ENCODE data around the gene FAM98B.

The FAM98B gene

DNA sequence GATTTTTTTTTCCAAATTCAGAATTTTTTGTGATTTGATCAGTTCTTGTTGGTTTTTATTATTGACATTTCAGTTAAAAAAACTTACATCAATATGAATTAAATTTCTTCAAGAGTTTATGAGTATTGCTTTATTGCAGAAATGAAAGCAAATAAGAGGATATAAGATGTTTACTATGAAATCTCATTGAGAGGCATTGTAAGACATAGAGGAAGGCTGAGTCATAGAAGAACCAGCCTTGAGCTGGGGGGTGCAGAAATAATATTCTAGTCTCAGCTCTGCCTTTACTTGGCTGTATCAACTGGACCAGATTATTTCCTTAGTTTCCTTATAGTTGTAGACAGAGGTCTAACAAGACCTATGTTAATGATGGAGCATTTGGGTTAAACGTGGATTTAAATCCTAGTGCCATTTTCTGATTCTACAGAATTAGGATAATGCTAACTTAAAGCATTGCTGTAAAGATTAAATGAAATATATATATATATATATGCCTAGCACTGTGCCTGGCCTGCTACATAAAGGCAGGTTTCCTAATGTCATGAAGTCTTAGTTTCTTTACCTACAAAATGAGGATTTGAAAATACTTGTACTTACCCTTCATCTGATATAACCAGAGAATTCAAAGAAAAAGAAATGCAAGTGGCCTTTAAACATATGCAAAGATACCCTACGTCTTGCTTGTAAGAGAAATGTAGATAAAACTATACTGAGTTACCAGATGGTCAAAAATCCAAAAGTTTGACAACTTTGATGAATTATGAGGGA is 7.3 kb downstream of the FAM98B start:
- no peak for DNase-seq

DNA sequence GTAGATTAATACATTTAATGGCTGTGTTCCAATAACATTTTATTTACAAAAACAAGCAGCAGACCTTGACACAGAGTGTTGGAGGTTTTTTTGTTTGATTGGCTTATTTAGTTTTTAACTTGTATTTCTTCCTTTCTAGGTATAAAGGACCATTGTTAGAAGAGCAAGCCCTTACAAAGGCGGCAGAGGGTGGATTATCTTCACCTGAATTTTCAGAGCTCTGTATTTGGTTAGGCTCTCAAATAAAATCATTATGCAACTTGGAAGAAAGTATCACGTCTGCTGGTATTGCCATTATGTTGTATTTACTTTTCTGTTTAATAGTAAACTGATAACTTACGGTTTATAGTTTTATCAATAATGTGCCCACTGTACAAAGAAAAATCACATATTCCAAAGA is 10.0 kb downstream of the FAM98B start:
- DNase-seq = no peak

DNA sequence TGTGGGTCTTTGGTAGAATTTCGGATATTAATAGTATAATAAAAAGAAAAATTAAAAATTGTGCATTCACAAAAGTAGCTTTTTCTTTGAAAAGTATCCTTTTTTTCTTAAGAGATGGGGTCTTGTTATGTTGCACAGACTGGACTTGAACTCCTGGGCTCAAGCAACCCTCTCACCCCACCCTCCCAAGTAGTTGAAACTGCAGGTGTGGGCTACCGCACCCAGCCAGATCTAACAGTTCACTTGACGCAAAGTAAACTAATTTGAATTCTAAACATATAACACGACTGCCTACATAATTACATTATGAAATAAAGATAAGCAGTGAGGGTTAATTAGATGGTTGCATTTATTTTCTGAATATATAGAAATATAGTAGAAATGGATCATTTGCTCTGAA is 10.7 kb downstream of the FAM98B start:
- no peak for DNase-seq

DNA sequence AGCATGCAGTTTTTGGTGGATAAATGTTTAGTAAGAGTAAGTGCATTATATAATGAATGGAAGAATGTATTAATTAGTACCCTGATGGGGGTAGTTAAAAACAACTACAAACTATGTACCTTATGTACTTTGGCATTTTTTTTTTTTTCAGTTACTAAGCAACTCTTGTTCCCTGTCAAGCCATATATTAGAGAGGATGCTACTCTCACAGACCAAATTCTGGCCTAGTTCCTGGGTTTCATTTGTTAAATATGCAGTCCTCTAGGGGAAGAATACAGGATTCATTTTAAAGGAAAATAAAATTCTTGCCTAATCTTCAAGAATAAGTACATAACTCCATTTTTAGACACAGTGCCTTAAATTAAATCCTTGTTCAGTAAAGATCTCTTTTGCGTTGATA is 16.9 kb downstream of the FAM98B start:
- DNase-seq = no peak

DNA sequence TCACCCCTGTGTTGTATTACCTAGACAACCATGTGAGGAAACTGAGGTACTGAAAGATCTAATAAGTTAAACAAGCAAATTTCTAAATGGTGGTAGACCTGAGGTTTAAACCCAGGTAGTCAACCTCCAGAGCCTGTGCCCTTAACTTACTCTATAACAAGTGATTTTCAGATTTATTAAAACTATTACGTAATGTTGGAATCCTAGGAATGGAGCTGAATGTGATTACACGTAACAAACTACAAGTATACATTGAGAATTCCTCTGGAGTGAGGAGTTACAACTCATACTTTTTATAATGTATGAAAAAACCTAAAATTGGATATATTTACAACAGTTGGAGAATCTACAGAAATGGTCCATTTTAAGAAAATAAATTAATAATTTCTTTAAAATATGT is 18.0 kb downstream of the FAM98B start:
- DNase-seq = no peak

DNA sequence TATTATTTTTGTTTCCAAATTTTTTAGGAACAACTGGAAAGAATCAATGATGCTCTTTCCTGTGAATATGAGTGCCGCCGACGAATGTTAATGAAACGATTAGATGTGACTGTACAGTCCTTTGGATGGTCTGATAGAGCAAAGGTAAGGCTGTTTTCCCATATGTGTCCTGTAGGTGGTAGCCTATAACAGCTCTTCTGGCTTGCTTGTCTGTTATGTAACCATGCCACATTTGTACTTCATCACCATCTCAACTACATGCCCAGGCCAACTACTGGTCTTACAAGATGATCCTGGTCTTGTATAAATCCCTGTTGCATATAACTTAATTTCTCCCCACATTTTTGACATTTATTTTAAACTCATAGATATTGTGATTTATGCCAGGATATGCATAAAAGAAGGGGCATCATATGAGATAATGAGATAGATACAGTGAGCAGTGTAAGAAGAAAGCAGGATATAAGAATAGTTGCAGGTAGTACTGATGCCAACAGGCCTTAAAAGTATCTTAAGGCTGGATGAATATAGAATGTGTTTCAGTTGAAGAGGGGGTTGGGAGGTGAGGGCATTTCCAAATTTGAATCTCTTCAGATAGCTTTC is 20.3 kb downstream of the FAM98B start:
- no peak for DNase-seq

DNA sequence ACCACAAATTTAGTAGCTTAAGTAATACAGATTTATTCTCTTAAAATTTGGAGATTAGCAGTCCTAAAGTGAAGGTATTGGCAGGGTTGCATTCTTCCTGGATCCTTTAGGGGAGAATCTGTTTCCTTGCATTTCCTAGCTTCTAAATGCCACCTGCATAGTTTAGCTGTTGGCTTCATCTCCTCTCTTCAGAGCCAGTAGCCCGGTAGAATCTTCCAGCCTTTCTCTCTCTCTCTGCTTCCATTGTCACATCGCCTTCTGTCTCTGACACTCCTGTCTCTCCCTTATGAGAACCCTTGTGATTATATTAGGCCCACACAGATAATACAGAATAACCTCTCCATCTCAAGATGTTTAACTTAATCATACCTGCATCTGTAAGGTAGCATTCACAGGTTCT is 21.4 kb downstream of the FAM98B start:
- no peak for DNase-seq

DNA sequence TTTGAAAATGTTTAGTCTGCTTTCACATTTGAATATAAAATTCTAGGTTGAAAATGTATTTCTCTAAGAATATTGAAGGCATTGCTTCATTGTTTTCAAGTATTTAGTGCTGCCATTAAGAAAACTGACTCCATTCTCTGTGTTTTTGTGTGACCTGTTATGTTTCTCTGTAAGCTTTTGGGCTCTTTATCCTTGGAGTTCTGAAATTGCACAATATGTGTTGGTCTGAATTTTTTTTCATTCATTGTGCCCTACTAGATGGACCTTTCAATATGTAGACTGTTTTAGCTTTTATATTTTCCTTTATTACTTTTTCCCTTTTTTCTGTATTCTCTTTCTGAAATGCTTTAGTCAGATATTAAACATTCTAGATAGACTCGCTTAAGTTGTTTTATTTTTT is 22.2 kb downstream of the FAM98B start:
- no peak for DNase-seq

DNA sequence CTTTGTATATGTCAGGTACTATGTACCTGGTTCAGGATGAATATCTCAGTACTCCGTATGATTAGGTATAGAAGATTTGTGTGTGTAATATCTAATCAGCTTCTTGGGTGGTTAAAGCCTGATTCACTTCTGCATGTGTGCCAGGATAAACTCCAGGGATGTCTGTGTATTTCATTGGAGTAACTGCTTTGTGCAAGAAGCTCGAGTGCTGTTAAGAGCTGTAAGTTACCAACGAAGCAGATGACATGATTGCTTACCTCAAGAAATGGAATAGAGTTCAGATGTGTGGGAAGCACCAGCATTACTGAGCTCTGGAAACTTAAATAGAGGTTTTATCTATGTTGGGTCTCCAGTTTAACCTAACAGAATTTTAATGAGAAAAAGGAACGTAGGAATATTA is 23.7 kb downstream of the FAM98B start:
- no peak for DNase-seq

DNA sequence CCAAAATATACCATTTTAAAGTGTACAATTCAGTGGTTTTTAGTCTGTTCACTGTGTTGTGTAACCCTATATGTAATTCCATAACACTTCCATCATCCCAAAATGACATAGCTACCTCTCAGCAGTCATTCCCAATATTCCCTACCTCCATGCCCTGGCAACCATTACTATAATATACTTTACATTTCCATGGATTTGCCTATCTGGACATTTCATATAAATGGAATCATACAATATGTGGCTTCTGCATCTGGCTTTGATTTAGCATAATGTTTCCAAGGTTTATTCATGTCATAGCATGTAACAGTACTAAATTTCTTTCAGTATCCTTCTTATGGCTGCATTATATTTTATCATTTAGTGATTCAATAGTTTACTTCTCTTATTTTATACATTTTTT is 25.3 kb downstream of the FAM98B start:
- no peak for DNase-seq

DNA sequence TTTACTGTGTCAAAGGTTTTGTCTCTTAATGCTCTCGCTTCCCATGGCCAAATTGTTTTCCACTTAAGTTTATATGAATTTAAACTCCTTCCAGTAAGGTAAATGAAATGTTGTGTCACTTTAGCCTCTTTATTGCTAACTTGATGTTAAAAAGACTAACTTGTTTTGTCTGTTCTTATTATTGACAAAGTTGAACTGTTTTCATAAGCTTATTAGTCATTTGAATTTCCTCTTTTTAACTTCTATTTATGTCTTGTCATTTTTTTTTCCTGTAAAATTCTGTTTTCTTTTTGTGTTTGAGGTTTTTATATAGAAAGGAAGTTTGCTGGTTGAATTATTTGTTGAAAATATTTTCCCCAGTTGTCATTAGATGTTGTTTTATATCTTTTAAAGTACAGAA is 25.8 kb downstream of the FAM98B start:
- DNase-seq = no peak

DNA sequence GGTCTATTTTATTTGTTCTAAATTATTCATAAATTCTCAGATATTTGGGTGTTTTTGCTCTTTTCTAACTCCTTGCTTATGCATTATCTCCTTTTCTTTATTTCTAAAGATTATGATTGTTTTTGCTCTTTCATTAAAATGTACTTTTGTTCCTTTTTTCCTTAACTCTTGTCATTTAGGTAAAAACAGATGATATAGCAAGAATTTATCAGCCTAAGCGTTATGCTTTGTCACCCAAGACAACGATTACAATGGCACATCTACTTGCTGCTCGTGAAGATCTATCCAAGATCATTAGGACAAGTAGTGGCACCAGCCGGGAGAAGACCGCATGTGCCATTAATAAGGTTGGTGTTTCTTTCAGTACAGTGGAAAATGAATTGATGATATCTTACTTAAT is 27.2 kb downstream of the FAM98B start:
- DNase-seq = no peak

DNA sequence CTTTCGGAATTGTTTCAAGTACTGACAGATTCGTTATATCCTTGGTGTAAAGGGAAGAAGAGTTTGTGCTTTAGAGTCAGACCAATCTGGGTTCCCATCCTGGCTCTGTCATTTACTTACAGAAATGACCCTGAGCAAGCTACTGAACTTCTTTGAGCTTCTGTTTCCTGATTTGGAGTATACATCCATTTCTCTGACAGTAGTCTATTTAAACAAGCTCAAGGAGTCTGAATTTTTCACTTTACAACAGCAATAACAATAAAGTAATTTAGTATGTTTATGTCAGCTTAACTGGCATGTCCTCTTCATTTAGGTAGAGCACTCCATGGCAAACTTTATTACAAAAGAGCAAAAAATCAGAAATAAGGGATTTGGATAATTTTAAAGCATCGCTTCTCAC is 27.8 kb downstream of the FAM98B start:
- no peak for DNase-seq

DNA sequence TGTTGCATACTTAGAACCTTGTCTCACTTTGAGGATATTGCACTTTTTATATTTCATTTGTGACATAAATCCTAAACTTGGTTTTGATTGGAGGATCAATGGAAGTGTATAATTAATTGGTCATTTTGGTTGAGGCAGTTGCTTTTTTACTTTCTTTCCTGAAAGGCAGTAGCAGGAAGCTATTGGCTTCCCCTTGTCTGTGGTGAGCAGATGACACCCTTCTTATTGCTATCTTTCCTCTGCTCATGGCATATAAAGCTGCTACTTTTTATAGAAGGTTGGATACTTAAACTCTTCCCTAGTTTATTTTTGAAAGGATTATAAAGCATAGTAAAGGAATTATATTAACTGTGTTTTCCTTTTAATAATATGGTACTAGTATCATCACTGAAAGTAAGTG is 28.6 kb downstream of the FAM98B start:
- no peak for DNase-seq

DNA sequence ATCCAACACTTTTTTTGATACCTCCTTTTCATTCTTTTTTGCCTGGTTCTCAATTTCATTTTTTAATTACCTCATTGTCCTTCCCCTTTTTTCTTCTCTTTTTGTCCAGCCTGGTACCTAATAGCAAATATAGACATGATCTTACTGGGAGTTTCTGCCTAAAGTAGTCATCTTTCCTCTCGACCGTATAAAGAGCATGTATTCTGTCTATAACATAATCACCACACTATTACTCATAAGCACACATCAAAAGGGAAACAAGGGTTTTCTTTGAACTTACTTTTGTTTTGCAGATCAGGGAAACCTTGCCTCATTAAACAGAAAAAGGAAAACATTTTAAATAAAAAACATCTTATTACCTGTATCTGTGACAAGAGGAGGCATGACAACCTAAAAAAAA is 33.0 kb downstream of the FAM98B start:
- DNase-seq = no peak

DNA sequence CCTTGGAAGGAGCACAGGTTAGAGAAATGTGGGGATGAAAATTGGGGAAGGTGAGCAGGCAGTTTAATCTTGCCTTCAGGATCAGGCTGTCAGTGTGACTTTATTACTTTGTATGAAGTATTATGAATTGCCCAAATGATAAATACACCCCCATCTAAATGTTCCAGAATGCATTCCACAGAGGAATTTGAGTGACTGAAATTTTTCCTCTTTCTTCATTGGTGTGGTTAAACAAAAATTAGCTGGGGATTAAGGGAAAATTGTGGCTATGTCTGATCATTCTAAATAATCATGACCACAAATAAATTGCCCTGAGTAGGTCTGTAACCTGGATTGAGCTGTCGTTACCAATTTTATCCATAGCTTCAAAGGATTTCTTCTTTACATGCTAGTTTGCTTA is 33.5 kb downstream of the FAM98B start:
- DNase-seq = no peak

DNA sequence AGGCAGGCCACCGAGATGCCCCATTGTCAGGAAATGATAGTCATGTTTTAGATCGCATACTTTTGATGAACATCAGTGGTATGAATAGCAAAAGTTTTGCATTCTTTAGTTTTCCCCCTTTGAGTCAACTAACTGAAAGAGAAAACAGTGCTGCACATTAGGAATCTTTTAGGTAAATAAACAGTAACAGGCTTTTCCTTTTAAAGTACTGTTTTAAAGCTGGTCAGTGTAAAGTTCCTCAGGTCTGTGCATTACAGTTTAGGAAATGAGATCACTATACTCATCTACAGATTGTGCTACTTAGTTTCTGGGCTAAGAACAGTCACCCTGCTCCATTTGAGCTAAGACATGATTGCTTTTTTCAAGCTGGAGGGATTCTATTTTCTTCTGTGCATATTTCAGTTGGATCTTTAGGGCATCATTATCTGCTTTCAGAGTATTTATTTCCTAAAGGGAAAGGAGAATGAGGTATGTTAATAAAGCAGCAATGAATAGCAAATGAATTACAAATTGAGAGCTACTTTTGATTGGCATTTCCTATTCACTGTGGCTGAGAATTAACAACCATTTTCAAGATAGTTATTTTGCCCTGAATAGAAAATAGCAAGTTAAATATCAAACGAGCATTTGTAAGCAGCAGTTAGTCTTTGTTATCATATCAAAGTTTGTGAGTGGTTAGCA is 36.5 kb downstream of the FAM98B start:
- no peak for DNase-seq

DNA sequence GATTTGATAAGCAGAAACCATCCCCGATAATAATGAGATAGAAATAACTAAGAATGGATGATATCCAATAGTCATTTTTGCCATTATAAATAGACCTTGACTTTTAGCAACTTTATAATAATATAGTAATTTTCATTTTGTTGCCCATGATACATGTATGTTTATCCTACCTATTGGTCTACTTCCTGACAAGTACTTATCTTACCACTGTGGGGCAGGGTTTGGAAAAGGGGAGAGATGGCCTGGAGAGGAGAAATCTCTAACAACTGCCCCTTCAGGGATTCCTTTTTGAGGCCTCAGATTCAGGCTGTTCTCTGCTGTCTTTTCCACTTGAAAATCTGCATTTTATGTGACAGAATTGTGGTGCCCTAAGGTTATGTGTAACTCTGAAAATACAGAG is 42.2 kb downstream of the FAM98B start:
- no peak for DNase-seq

DNA sequence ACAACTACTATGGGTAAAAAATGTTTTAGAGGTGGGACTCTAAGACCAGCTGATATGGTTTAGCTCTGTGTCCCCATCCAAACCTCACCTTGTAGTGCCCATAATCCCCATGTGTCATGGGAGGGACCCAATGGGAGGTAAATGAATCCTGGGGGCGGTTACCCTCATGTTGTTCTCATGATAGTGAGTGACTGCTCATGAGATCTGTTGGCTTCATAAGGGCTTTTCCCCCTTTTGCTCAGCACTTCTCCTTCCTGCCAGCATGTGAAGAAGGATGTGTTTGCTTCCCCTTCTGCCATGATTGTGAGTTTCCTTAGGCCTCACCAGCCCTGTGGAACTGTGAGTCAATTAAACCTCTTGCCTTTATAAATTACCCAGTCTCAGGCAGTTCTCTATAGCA is 45.7 kb downstream of the FAM98B start:
- no peak for DNase-seq

DNA sequence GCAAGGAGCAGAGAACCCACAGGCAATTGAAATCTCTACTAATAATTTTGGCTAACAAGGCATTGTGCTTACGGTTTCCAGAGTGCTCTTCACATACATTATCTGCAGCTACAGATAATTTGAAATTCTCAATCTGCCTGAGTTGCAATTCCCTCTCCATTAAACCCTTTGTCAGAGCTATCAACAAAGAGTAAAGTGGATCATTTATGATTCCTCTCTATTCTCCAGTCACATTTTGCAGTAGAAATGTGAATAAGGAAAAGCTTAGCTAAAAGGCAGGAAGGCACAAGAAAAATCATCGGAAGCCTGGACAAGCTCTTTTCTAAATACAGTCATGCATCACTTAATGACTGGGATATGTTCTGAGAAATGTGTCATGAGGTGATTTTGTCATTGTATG is 49.6 kb downstream of the FAM98B start:
- DNase-seq = no peak

DNA sequence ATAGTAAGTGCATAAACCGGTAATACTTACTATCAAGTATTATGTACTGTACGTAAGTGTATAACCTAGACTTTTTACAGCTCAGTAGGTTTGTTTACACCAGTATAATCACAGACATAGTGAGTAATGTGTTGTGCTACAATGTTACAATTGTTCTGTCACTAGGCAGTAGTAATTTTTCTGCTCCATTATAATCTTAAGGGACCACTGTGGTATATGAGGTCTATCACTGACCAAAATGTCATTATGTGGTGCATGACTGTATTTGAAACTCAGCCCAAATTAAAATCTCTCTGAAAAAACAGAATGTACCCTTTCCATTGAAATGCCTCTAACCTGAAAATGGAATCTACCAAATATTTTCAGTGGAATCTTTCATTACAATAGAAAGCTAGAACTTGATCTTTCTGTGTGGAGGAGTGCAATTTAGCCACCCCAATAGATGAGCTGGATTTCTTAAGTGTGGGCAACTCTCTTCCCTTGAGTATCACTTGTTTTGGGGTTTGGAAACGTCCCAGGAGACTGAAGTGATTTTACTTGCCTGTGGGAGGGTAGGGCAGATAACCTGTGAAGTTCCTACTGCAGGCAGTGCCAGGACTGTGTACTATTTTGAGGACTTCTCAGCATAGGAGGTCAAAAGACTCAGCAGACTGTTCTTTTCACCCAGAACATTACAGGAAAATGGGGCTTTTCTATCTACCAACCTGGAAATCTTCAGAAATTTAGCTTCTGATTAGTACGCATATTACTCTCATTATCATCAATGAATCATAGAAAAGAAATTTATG is 50.9 kb downstream of the FAM98B start:
- DNase-seq = no peak

DNA sequence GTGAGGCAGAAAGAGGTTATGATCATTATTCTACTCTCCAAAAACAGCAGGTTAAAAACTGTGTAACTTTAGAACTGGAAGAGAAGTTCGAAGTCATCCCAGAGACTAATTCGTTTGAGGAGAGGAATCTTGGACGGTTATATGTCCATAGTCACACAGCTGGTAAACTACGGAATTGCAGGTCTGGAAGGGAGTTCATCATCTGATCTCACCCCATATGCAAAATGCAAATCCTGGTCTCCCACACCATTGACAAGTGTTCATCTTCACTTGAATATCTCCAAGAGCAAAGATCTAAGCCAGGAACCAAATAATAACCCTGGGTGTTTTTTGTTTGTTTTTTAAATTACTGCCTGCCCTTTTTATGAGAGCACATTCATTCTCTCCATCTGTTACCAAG is 53.1 kb downstream of the FAM98B start:
- no peak for DNase-seq

DNA sequence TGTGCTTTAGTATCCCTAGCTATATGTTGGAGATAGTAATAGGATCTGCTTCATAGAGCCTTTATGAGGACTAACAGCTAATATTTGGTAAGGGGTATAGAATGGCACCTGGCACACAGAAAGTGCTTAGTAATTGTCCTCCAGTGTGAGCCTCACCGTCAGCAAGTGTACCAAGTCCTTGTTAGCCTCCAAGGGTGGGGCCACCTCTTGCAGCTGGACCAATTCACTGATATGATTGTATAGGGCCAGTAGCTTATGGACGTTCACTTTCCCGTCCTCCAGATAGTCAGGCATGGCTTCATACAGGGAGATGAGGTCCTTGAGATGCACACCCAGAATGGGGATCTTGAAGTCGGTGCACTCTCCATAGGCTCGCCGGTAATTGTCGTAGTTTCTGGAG is 53.6 kb downstream of the FAM98B start:
- DNase-seq = no peak

DNA sequence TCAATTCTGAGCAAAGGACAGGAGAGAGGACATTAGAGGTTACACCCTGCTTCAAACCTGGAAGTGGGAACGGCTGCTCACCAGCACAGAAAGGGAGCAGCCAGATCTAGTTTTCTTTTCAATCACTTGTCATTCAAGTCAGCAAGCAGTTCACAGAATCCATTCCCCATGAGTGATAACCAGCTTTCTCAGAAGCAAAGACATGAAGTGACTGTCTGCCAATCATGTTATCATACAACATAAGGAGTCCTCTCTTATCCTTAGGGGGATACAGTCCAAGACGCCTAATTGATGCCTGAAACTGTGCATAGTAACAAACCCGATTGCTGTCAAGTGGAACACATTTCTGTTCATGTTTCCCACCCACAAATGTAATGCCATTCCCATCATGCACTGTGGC is 54.7 kb downstream of the FAM98B start:
- DNase-seq = no peak
